NCI-H2081 (cell line): ENCODE data around the gene MFSD11.
"Not testable (repeated sequence)": the region's sequence is repeated elsewhere in the genome, so short reads cannot be mapped to it uniquely, and the experiment has no call there.

Experiments
- DNase-seq, 2 experiments: peaks; one replicate each; lab custom pipeline; 2025; lab: John Stamatoyannopoulos, UW

Gene MFSD11

GRCh38 chr17:76709077-76709950 lies 28.6 kb upstream of the MFSD11 start:
- DNase-seq: no peak

- not testable (repeated sequence) for DNase-seq
These were observed 27.7 kb upstream of the MFSD11 start for GRCh38 chr17:76709951-76710862.

DNA sequence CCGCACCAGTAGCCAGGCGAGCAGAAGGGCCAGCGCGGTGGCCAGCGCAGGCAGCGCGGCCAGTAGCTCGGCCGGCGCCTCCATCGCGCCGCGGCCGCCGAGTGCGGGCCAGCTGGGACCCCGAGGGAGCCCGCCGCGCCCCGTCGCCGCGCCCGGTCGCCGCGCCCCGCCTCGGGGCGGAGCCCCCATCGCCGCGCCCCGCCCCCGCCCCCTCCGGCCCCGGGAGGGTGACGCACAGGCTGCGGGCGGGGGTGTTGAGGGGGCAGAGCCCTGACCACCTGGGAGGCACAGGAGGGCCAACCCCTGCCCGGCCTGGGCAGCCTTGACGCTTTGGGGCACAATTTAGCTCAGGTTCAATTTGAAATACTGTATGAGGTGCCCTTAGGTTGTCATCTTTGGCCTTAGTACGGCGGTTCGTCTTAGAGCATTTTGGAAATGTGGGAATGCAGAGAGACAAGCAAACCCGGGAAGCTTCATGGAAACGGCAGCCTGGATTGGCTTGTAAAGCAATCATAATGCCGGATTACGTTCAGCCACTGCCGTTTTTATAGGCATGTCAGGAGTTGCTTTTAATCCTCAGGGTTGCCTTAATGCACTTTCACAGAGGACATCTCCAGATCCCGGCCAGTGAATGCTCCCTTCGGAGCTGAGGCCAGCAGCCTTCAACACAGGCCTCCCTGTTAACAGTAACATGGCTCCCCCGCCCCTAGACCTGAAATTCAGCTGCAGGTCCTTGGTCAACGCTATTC lies 26.9 kb upstream of the MFSD11 start, which contains the start of gene MXRA7:
MXRA7 (minus strand) TSS at position 103 of the 749 bp plus-strand sequence; CDS start at position 84, 19 bp downstream.
- peak; percentile 42 to 59 for DNase-seq

- DNase-seq: not testable (repeated sequence)
These were observed 25.6 kb upstream of the MFSD11 start for GRCh38 chr17:76712321-76712720.

DNA sequence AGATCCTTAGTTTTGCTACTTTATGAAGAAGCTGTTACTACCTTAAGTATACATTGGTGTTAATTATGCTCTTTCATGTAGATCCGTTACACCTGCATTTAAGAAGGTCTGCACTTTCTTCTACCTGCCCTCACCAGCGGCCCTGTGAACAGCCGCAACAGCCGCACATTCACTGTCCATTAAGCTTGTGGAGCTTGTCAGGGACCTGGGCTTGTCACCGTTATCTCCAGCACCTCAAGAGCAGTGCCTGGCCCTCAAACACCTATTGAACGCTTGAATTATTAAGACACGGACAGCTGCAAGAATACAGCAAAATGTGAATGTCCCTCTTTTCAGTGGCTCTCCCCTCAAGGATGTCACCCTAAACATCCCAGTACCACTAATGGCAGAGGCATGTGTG lies 24.2 kb upstream of the MFSD11 start:
- DNase-seq: no peak

GRCh38 chr17:76714336-76714735 lies 23.6 kb upstream of the MFSD11 start:
- no peak for DNase-seq

DNA sequence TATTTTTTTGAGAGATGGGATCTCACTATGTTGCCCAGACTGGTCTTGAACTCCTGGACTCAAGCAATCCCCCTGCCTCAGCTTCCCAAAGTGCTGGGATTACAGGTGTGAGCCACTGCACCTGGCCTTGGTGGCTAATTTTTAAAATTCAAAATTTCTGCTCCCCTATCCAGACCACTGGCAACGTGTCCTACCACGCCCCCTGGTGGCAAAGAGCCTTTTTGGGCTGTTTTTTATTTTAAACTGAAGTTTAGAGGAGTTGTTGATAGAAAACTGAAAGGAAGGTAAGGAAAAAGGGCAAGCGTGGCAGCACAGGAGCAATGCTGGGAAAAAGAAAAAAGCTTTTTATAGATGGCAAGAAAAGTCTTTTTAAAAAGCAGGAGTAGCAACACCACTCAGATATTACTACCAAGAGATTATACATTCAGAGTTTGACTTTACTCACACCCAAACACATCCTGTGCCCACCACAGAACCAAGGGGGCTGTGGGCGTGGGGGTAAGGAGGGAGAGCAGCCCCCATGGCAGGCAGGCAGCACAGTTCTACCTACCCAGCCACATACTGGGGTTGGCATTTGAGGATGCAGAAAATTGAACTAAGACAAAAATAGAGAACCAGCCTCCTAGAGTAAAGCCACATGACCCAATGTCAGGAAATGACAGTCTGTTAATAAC lies 23.0 kb upstream of the MFSD11 start:
- peak; percentile 56 for DNase-seq

GRCh38 chr17:76715496-76715830 lies 22.5 kb upstream of the MFSD11 start:
- no peak for DNase-seq

- DNase-seq: no peak
These were observed 21.6 kb upstream of the MFSD11 start for GRCh38 chr17:76716146-76716838.

- no peak for DNase-seq
These were observed 21.1 kb upstream of the MFSD11 start for GRCh38 chr17:76716839-76717215.

DNA sequence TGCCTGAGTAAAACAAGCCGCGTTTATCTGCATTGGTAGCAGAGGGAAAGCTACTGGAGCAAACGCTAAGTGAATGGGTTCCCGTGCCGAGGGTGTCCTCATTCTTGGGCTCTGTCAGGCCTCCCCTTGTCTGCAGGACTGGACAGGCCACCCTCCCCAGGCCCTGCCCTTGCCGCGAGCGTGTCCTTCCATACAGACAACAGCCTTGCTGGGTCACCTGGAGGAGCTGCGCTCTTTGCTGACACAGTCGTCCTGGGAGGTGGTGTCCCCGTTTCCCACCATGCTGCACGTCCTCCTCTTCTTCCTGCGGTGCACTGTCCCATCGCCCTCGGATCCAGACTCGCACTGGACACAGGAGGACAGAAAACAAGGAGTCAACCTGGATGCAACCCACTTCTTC lies 19.4 kb upstream of the MFSD11 start:
- DNase-seq: no peak

DNA sequence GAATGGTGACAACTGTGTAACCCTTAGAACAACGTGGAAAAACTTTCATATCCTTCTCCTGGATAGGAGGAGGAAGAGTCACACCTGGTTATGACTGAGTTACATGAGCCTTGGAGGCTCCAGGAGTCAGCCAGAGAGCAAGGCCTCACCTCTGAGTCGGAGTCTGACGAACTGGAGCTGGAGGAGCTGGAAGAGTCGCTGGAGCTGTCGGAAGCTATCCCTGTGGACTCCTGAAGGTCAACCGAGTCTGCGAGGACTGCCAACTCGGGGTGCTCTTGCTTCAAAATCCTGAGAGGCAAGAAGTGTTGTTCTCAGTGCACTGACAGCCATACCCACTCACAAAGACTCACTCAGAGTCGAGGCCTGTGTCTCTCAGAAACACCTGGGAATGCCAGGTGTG lies 17.7 kb upstream of the MFSD11 start:
- DNase-seq: no peak

DNA sequence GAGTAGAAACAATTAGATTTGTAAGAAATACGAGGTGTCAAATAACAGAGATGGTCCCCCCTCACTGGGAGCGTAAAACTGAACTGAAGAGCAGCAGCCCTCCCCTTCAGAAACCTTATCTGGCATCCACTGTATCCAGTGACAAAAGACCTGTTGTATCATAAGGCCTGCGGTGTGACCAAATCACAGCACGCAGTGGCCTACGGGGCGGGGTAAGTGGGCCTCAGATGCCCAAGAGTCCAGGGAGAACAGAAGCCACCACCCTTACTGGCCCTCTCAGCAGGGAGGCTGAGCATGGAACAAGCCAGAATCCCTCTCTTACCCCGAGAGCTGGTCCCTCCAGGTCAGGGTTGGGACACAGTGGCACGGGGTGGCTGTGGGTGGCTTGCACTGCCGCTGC lies 17.0 kb upstream of the MFSD11 start:
- no peak for DNase-seq

GRCh38 chr17:76721463-76721862 lies 16.5 kb upstream of the MFSD11 start:
- DNase-seq: no peak

- no peak for DNase-seq
These were observed 15.6 kb upstream of the MFSD11 start for GRCh38 chr17:76722279-76722678.

- not testable (repeated sequence) for DNase-seq
These were observed 14.9 kb upstream of the MFSD11 start for GRCh38 chr17:76722977-76723376.

GRCh38 chr17:76723812-76724211 lies 14.1 kb upstream of the MFSD11 start:
- DNase-seq: no peak

DNA sequence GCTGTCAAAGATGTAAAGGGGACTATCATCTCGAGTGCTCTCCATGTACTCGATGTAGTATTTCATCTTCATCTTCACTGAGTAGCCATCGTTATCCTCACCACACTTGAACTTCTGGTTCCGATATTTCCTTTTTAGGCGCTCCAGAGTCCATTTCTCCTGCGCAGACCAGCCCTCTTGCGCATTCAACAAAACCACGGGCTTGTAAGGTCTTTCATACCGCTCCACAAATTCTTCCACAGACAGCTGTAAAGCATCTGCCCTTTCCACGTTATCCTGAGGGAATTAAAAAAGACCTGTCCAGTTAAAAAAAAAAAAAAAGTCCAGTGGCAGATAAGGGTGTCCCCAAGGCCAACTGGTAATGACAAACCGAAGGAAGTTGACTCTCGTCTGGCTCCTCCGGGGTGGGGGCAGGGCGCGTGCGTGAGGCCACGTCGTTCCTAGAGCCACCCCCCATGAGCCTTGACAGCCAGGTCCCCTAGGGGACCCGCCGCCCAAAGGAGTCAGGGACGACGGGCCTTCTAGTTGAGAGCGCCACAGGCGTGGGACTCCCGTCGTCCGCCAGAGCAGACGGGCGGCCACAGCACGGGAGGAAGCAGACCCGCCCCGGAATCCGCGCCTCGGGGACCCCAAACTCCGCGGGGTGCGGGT lies 12.2 kb upstream of the MFSD11 start:
- peak in 1 of 2 experiments; percentile 58 for DNase-seq

DNA sequence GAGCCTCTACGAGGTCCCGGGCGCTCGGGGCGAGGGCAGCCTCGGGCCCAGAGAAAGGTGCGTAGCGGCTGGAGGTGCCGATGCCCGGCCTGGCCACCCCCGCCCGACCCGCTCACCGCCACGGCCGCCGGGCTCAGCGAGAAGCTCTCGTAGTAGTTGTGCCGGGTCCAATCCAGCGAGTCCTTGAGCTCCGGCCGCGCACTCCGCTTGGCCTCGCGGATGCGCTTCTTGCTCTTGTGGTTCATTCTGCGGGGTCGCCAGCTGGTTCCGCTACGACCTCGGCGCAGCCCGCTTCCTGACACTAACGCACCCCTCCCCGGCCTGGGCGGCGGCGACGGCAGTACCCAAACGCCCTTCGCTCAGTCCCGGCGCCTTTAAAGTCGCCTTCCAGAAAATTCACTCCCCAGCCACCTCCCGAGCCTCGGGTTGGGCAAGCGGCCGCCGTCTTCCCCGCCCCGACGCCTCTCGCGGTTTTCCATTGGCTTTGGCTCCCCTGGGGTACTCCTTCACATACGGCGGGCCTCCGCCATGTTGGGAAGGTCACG lies 11.6 kb upstream of the MFSD11 start, which contains the start of gene JMJD6:
JMJD6 (minus strand) TSS at position 376 of the 545 bp plus-strand sequence; CDS start at position 245, 131 bp downstream.
- peak; percentile 96 to 98 for DNase-seq
